Measurements from ENCODE around the gene LRRC1.

Gene LRRC1

DNA sequence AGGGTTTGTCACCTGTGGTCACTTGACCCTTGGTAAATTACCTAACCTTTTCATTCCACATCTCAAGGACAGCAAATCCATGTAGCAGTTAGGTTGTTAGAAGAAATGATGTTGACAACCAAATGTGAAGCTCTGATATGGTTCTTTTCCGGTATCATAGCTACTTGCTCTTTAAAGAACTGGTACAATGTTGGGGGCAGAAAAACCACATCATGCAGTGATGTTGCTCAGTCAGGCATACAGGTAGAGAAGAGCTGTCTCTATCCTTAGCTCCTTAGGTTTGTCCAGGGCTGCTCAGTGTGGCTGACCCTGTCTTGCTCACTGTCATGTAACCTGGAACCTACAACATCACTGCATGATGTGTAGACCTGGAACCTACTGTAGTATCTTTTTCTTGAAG lies 135.5 kb downstream of the LRRC1 start:
- Histone ChIP-seq H3K4me3 (ENCODE audit: low read length) (no peak overlapping the region), H3K79me2 (ENCODE audit: control insufficient read depth, insufficient read depth, low read length) (no peaks in the 10 kb centered on the region), H3K18ac (ENCODE audit: low read length) (no peak overlapping the region), H3K56ac (ENCODE audit: low read length) (no peak overlapping the region), H3K79me1 (ENCODE audit: low read length) (no peaks in the 10 kb centered on the region), H3K23ac (ENCODE audit: low read length) (no peak overlapping the region), H2BK5ac (ENCODE audit: low read length) (no peak overlapping the region), H3K27me3 (ENCODE audit: insufficient read depth, low read length, poor library complexity) (no peaks in the 10 kb centered on the region), H4K8ac (ENCODE audit: low read depth, low read length) (no peak overlapping the region), H3K4me1 (ENCODE audit: control insufficient read depth, low read depth, low read length) (no peaks in the 10 kb centered on the region), H2BK15ac (replicated peaks; ENCODE audit: low read depth) (no peak overlapping the region), H3K4me2 (ENCODE audit: low read length) (no peak overlapping the region), H2AK5ac (ENCODE audit: low read length) (no peak overlapping the region), H2BK120ac (ENCODE audit: low read depth, low read length) (no peak overlapping the region), H3K36me3 (ENCODE audit: control insufficient read depth, insufficient read depth, low read length) (no peaks in the 10 kb centered on the region), H3K27ac (ENCODE audit: low read depth, low read length) (no peak overlapping the region), H3K9ac (ENCODE audit: low read length) (no peak overlapping the region), H4K5ac (ENCODE audit: low read length) (no peak overlapping the region), H3K4ac (ENCODE audit: low read depth, low read length) (no peak overlapping the region)
- no peak for DNase-seq
- no CpG with 5 or more reads among the region's 1 CpG for WGBS (ENCODE audit: extremely low coverage, insufficient coverage, low lambda C conversion rate)

DNA sequence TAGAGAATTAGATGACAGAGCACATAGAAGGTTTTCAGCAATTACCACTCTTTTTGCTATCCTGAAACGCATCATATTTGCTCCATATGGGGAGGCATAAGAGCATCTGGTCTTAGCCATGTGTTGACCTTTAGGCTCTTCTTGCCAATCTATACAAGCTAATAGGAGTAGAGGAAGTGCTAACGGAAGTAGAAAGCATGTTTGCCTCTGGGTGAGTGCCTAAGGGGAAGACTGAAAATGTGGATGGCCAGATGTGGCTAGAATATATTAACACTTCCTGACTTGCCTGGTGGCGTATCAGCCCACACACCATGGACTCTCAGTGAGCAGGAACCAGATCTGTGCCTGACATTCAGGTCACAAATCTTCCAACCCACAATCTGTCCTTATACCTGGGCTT lies 136.3 kb downstream of the LRRC1 start:
- Histone ChIP-seq H4K5ac (ENCODE audit: low read length) (no peak overlapping the region), H3K4ac (ENCODE audit: low read depth, low read length) (no peak overlapping the region), H2BK15ac (replicated peaks; ENCODE audit: low read depth) (no peak overlapping the region), H2BK120ac (ENCODE audit: low read depth, low read length) (no peak overlapping the region), H2AK5ac (ENCODE audit: low read length) (no peak overlapping the region), H2BK5ac (ENCODE audit: low read length) (no peak overlapping the region), H3K36me3 (ENCODE audit: control insufficient read depth, insufficient read depth, low read length) (no peaks in the 10 kb centered on the region), H3K27me3 (ENCODE audit: insufficient read depth, low read length, poor library complexity) (no peaks in the 10 kb centered on the region), H3K4me2 (ENCODE audit: low read length) (no peak overlapping the region), H3K23ac (ENCODE audit: low read length) (no peak overlapping the region), H4K8ac (ENCODE audit: low read depth, low read length) (no peak overlapping the region), H3K79me1 (ENCODE audit: low read length) (no peaks in the 10 kb centered on the region), H3K9ac (ENCODE audit: low read length) (no peak overlapping the region), H3K4me3 (ENCODE audit: low read length) (no peak overlapping the region), H3K27ac (ENCODE audit: low read depth, low read length) (no peak overlapping the region), H3K4me1 (ENCODE audit: control insufficient read depth, low read depth, low read length) (no peaks in the 10 kb centered on the region), H3K56ac (ENCODE audit: low read length) (no peak overlapping the region), H3K18ac (ENCODE audit: low read length) (no peak overlapping the region), H3K79me2 (ENCODE audit: control insufficient read depth, insufficient read depth, low read length) (no peaks in the 10 kb centered on the region)
- no CpG with 5 or more reads among the region's 3 CpGs for WGBS (ENCODE audit: extremely low coverage, insufficient coverage, low lambda C conversion rate)
- no peak for DNase-seq

DNA sequence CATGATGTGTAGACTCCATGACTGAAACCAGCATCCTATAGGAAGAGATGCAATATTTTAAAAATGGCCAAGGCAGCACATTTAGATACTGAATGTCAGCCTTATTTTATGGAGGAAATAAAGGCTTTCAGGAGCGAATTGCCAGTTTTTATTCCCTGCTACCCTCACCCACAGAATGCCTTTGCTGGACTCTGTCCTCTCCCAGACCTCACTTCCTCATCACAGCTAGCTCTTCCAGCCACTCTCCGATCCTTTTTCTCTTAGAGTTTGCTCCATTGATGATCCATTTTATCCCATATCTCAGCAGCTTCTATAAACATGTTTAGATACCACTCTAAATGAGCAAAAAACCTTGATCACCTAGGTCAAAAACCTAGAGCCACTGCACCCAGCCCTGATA lies 137.7 kb downstream of the LRRC1 start:
- Histone ChIP-seq H3K4ac (ENCODE audit: low read depth, low read length) (no peak overlapping the region), H3K27me3 (ENCODE audit: insufficient read depth, low read length, poor library complexity) (no peaks in the 10 kb centered on the region), H3K79me1 (ENCODE audit: low read length) (no peaks in the 10 kb centered on the region), H3K4me2 (ENCODE audit: low read length) (no peak overlapping the region), H4K5ac (ENCODE audit: low read length) (no peak overlapping the region), H2BK120ac (ENCODE audit: low read depth, low read length) (no peak overlapping the region), H3K23ac (ENCODE audit: low read length) (no peak overlapping the region), H3K27ac (ENCODE audit: low read depth, low read length) (no peak overlapping the region), H3K4me1 (ENCODE audit: control insufficient read depth, low read depth, low read length) (no peaks in the 10 kb centered on the region), H3K79me2 (ENCODE audit: control insufficient read depth, insufficient read depth, low read length) (no peaks in the 10 kb centered on the region), H4K8ac (ENCODE audit: low read depth, low read length) (no peak overlapping the region), H2BK5ac (ENCODE audit: low read length) (no peak overlapping the region), H3K36me3 (ENCODE audit: control insufficient read depth, insufficient read depth, low read length) (no peaks in the 10 kb centered on the region), H3K4me3 (ENCODE audit: low read length) (no peak overlapping the region), H2AK5ac (ENCODE audit: low read length) (no peak overlapping the region), H3K18ac (ENCODE audit: low read length) (no peak overlapping the region), H2BK15ac (replicated peaks; ENCODE audit: low read depth) (no peak overlapping the region), H3K56ac (ENCODE audit: low read length) (no peak overlapping the region), H3K9ac (ENCODE audit: low read length) (no peak overlapping the region)
- no peak for DNase-seq
- no CpG with 5 or more reads among the region's 2 CpGs for WGBS (ENCODE audit: extremely low coverage, insufficient coverage, low lambda C conversion rate)

DNA sequence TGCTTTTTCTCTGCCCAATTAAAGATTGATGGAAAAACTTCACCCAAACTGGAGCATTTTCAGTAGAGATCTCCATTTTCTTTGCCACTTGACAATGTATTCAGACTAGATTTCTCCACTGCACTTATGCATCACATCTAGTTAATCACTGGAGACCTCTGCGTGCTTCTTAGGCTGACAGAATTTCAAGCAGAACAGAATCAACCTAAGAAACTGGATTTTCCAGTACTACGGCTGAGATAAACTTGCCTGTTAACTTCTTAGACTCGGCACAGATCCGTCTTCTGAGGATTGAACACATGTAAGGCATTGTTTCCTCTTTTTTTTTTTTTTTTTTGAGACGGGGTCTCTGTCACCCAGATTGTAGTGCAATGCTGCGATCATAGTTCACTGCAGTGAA lies 139.2 kb downstream of the LRRC1 start:
- no peaks in the 10 kb centered on the region for H3K79me1 ChIP-seq (ENCODE audit: low read length)
- H4K5ac ChIP-seq (ENCODE audit: low read length), result no peak overlapping the region
- H3K18ac ChIP-seq (ENCODE audit: low read length), result no peak overlapping the region
- H3K9ac ChIP-seq (ENCODE audit: low read length), result no peak overlapping the region
- no peaks in the 10 kb centered on the region for H3K4me1 ChIP-seq (ENCODE audit: control insufficient read depth, low read depth, low read length)
- no peak overlapping the region for H3K4me2 ChIP-seq (ENCODE audit: low read length)
- no peak overlapping the region for H4K8ac ChIP-seq (ENCODE audit: low read depth, low read length)
- no peaks in the 10 kb centered on the region for H3K27me3 ChIP-seq (ENCODE audit: insufficient read depth, low read length, poor library complexity)
- H3K56ac ChIP-seq (ENCODE audit: low read length), result no peak overlapping the region
- no peak overlapping the region for H2AK5ac ChIP-seq (ENCODE audit: low read length)
- H2BK15ac ChIP-seq (replicated peaks; ENCODE audit: low read depth), result no peak overlapping the region
- no peak for DNase-seq
- H3K23ac ChIP-seq (ENCODE audit: low read length), result no peak overlapping the region
- no peak overlapping the region for H2BK120ac ChIP-seq (ENCODE audit: low read depth, low read length)
- H3K4ac ChIP-seq (ENCODE audit: low read depth, low read length), result no peak overlapping the region
- H3K79me2 ChIP-seq (ENCODE audit: control insufficient read depth, insufficient read depth, low read length), result no peaks in the 10 kb centered on the region
- no CpG with 5 or more reads among the region's 6 CpGs for WGBS (ENCODE audit: extremely low coverage, insufficient coverage, low lambda C conversion rate)
- no peak overlapping the region for H3K4me3 ChIP-seq (ENCODE audit: low read length)
- no peak overlapping the region for H2BK5ac ChIP-seq (ENCODE audit: low read length)
- H3K27ac ChIP-seq (ENCODE audit: low read depth, low read length), result no peak overlapping the region
- H3K36me3 ChIP-seq (ENCODE audit: control insufficient read depth, insufficient read depth, low read length), result no peaks in the 10 kb centered on the region

DNA sequence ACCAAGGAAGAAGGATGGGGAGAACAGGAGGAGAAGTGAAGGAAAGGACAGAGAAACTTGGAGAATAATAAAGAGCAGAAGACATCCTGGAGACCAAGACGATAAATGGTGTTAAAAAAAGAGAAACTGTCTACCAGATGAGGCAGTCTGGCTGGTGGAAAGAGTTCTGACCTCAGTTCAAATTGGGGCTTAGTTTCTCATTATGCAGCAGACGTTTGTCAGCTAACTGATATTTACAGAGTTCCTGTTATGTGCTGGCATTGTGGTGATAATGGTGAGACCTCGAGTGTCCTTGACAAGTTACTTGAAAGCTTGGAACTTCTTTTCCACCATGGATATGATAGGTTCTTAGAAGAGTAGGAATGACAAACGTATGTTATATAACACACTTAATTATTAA lies 142.7 kb downstream of the LRRC1 start:
- Histone ChIP-seq H3K27me3 (ENCODE audit: insufficient read depth, low read length, poor library complexity) (no peaks in the 10 kb centered on the region), H2BK5ac (ENCODE audit: low read length) (no peak overlapping the region), H3K4ac (ENCODE audit: low read depth, low read length) (no peak overlapping the region), H3K36me3 (ENCODE audit: control insufficient read depth, insufficient read depth, low read length) (no peaks in the 10 kb centered on the region), H3K23ac (ENCODE audit: low read length) (no peak overlapping the region), H3K4me1 (ENCODE audit: control insufficient read depth, low read depth, low read length) (no peaks in the 10 kb centered on the region), H3K18ac (ENCODE audit: low read length) (no peak overlapping the region), H3K56ac (ENCODE audit: low read length) (no peak overlapping the region), H2BK120ac (ENCODE audit: low read depth, low read length) (no peak overlapping the region), H3K9ac (ENCODE audit: low read length) (no peak overlapping the region), H2AK5ac (ENCODE audit: low read length) (no peak overlapping the region), H4K5ac (ENCODE audit: low read length) (no peak overlapping the region), H3K4me2 (ENCODE audit: low read length) (no peak overlapping the region), H2BK15ac (replicated peaks; ENCODE audit: low read depth) (no peak overlapping the region), H3K4me3 (ENCODE audit: low read length) (no peak overlapping the region), H4K8ac (ENCODE audit: low read depth, low read length) (no peak overlapping the region), H3K27ac (ENCODE audit: low read depth, low read length) (no peak overlapping the region), H3K79me2 (ENCODE audit: control insufficient read depth, insufficient read depth, low read length) (no peaks in the 10 kb centered on the region), H3K79me1 (ENCODE audit: low read length) (no peaks in the 10 kb centered on the region)
- DNase-seq, result no peak
- no CpG with 5 or more reads among the region's 4 CpGs for WGBS (ENCODE audit: extremely low coverage, insufficient coverage, low lambda C conversion rate)

DNA sequence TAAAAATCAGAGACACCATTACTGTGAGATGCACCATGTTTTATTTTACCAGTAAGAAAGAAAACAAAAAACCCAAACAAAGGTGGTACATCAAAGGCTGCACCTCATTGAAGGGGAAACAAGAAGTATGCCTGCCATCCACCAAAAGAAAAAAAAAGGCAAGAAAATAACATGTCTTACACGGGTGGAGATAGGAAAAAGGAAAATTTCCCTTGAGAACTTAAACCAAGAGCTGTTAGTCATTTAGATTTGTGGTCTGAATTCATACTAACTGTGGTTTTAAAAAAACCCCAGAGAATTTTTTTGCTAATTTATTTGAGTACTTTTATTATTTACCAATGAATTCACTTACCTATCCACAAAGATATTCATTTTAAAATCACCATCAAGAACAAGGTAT lies 144.0 kb downstream of the LRRC1 start:
- Histone ChIP-seq H2BK120ac (ENCODE audit: low read depth, low read length) (no peak overlapping the region), H3K36me3 (ENCODE audit: control insufficient read depth, insufficient read depth, low read length) (no peaks in the 10 kb centered on the region), H3K9ac (ENCODE audit: low read length) (no peak overlapping the region), H3K18ac (ENCODE audit: low read length) (no peak overlapping the region), H3K4me1 (ENCODE audit: control insufficient read depth, low read depth, low read length) (no peaks in the 10 kb centered on the region), H2AK5ac (ENCODE audit: low read length) (no peak overlapping the region), H3K56ac (ENCODE audit: low read length) (no peak overlapping the region), H3K4me3 (ENCODE audit: low read length) (no peak overlapping the region), H3K79me1 (ENCODE audit: low read length) (no peaks in the 10 kb centered on the region), H3K27ac (ENCODE audit: low read depth, low read length) (no peak overlapping the region), H3K27me3 (ENCODE audit: insufficient read depth, low read length, poor library complexity) (no peaks in the 10 kb centered on the region), H3K23ac (ENCODE audit: low read length) (no peak overlapping the region), H4K5ac (ENCODE audit: low read length) (no peak overlapping the region), H3K4me2 (ENCODE audit: low read length) (no peak overlapping the region), H2BK15ac (replicated peaks; ENCODE audit: low read depth) (no peak overlapping the region), H4K8ac (ENCODE audit: low read depth, low read length) (no peak overlapping the region), H2BK5ac (ENCODE audit: low read length) (no peak overlapping the region), H3K4ac (ENCODE audit: low read depth, low read length) (no peak overlapping the region), H3K79me2 (ENCODE audit: control insufficient read depth, insufficient read depth, low read length) (no peaks in the 10 kb centered on the region)
- DNase-seq, result no peak
- WGBS (ENCODE audit: extremely low coverage, insufficient coverage, low lambda C conversion rate), result no CpG with 5 or more reads among the region's 1 CpG

Data from mesendoderm (in vitro differentiated cells).